ENCODE results near the gene TJP2. TPM values are rescaled to one million over a fixed set of nuclear protein-coding genes. Genes with fewer than 3 reads are reported as not detected.

Gene TJP2
- total RNA-seq, 2 donors from 2014 or later: 21.1 to 30.2 TPM

- peaks cover 39% of the 10 kb centered on the region for H3K4me1 Mint-ChIP-seq
- no peaks in the 10 kb centered on the region for H3K9me3 ChIP-seq (ENCODE audit: control insufficient read depth, low read length, poor library complexity, severe bottlenecking)
- peaks cover 11% of the 10 kb centered on the region for H3K27me3 Mint-ChIP-seq
- H3K4me3 Mint-ChIP-seq: no peak overlapping the region
- ATAC-seq: no peak
- DNase-seq: no peak
- no peak overlapping the region for H3K27ac Mint-ChIP-seq
- H3K36me3 Mint-ChIP-seq (ENCODE audit: low read depth): peaks cover 6% of the 10 kb centered on the region
Measured at GRCh38 chr9:69171517-69171916, 2.6 kb upstream of the TJP2 start.

DNA sequence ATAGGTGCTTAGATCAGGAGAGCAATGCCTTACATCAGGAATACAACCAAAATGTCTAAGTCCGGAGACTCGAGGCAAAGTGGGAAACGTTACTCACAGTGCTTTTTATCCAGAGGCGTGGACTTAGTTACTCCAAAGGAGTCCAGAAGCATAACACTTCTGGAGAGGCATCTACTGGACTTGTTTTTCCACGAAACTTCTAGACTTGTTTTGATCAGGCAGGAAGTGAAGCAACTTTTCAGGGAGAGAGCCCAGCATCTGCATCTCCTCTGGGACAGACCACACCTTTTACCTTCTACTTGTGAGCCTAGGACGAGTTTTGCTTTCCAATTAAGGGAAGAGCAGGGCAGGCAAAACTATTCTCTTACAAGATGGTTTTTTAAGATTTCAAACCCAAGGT, 1.2 kb upstream of the TJP2 start:
- peaks cover 6% of the 10 kb centered on the region for H3K36me3 Mint-ChIP-seq (ENCODE audit: low read depth)
- H3K4me3 Mint-ChIP-seq: peak overlapping the region; percentile 85
- H3K27ac Mint-ChIP-seq: no peak overlapping the region
- peaks cover 11% of the 10 kb centered on the region for H3K27me3 Mint-ChIP-seq
- H3K9me3 ChIP-seq (ENCODE audit: control insufficient read depth, low read length, poor library complexity, severe bottlenecking): no peaks in the 10 kb centered on the region
- ATAC-seq (no peak), DNase-seq (no peak)
- H3K4me1 Mint-ChIP-seq: peaks cover 42% of the 10 kb centered on the region

- H3K27ac Mint-ChIP-seq: no peak overlapping the region
- H3K27me3 Mint-ChIP-seq: peaks cover 11% of the 10 kb centered on the region
Measured at GRCh38 chr9:69173497-69173890, 583 bp upstream of the TJP2 start.

GRCh38 chr9:69174616-69175463, 763 bp downstream of the TJP2 start:
- peak; percentile 56 for ATAC-seq
- H3K27me3 Mint-ChIP-seq: peaks cover 11% of the 10 kb centered on the region
- H3K27ac Mint-ChIP-seq: peak overlapping the region; percentile 37
- H3K36me3 Mint-ChIP-seq (ENCODE audit: low read depth): peaks cover 6% of the 10 kb centered on the region
- H3K4me1 Mint-ChIP-seq: peaks cover 40% of the 10 kb centered on the region
- DNase-seq: peak; percentile 8 to 16 (median 14)
- H3K9me3 ChIP-seq (ENCODE audit: control insufficient read depth, low read length, poor library complexity, severe bottlenecking): no peaks in the 10 kb centered on the region
- H3K4me3 Mint-ChIP-seq: peak overlapping the region; percentile 90

More at GRCh38 chr9:69173497-69173890, 583 bp upstream of the TJP2 start:
- no peaks in the 10 kb centered on the region for H3K9me3 ChIP-seq (ENCODE audit: control insufficient read depth, low read length, poor library complexity, severe bottlenecking)
- H3K4me1 Mint-ChIP-seq: peaks cover 41% of the 10 kb centered on the region
- no peak for ATAC-seq
- DNase-seq: no peak
- H3K4me3 Mint-ChIP-seq: peak overlapping the region; percentile 85
- peaks cover 6% of the 10 kb centered on the region for H3K36me3 Mint-ChIP-seq (ENCODE audit: low read depth)

GRCh38 chr9:69175486-69175885, 1.4 kb downstream of the TJP2 start:
- Mint-ChIP-seq H3K36me3 (ENCODE audit: low read depth) (peaks cover 6% of the 10 kb centered on the region), H3K4me3 (peak overlapping the region; percentile 90), H3K27me3 (peaks cover 10% of the 10 kb centered on the region), H3K27ac (peak overlapping the region; percentile 37), H3K4me1 (peaks cover 47% of the 10 kb centered on the region)
- DNase-seq (no peak), ATAC-seq (peak; percentile 5)
- H3K9me3 ChIP-seq (ENCODE audit: control insufficient read depth, low read length, poor library complexity, severe bottlenecking): no peaks in the 10 kb centered on the region

DNA sequence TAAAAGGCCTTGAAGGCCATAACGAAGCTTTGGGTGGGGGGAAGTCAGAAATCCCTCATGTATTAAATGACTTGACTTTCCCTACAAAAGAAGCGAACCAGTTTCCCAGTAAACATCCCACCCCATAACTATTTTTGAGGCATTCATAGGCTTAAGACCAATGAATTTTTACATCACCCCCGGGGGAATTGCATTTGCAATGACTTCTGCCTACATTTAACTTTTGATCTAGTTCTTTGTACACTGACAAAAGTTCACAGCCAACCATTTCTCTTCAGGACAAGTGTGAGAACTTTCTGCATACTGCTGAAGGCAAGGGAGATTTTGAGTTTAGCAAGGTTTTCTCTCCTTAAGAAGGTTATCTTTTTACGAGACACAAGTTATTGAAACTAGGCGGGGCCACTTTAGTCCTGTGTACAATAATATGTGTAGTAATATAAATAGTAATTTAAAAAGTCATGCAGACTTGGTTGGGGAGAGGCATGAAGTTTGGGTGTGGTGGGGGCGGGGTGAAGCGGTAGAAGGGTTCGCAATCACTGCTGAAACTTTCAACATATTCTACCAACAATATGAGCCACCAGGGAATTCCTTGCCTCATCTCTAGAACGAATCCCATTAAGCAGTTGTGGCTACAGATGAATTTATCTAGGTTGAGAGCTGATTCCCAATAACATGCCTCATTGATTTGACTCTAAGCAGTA, 2.5 kb downstream of the TJP2 start:
- peak overlapping the region; percentile 1 for H3K4me3 Mint-ChIP-seq
- no peaks in the 10 kb centered on the region for H3K27me3 Mint-ChIP-seq
- peaks cover 47% of the 10 kb centered on the region for H3K4me1 Mint-ChIP-seq
- no peaks in the 10 kb centered on the region for H3K9me3 ChIP-seq (ENCODE audit: control insufficient read depth, low read length, poor library complexity, severe bottlenecking)
- no peak overlapping the region for H3K27ac Mint-ChIP-seq
- no peaks in the 10 kb centered on the region for H3K36me3 Mint-ChIP-seq (ENCODE audit: low read depth)
- ATAC-seq: no peak
- no peak for DNase-seq

- no peak overlapping the region for H3K27ac Mint-ChIP-seq
- no peak overlapping the region for H3K4me3 Mint-ChIP-seq
- H3K9me3 ChIP-seq (ENCODE audit: control insufficient read depth, low read length, poor library complexity, severe bottlenecking): no peaks in the 10 kb centered on the region
- no peaks in the 10 kb centered on the region for H3K36me3 Mint-ChIP-seq (ENCODE audit: low read depth)
- H3K4me1 Mint-ChIP-seq: peaks cover 48% of the 10 kb centered on the region
- no peaks in the 10 kb centered on the region for H3K27me3 Mint-ChIP-seq
- DNase-seq (no peak), ATAC-seq (peak; percentile 35)
Measured at GRCh38 chr9:69178583-69179011, 4.5 kb downstream of the TJP2 start.

DNA sequence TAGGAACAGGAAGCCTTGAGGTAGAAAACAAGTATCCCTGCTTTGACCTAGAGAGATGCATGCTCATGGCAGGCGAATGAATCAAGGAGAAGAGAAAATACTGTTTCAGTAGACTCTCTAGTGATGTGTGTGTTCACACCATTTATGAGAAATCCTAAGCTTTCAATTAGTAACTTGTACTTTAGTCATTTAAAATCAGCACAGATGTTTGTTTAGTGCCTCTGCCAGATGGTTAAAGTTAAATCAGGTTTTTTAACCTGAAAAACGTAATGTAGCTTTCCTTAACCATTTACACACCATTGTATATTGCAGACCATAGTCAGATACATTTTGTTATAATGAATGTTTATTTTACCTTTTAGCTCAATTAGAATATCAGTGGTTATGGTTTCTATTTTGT, 5.0 kb downstream of the TJP2 start:
- no peaks in the 10 kb centered on the region for H3K9me3 ChIP-seq (ENCODE audit: control insufficient read depth, low read length, poor library complexity, severe bottlenecking)
- no peak overlapping the region for H3K4me3 Mint-ChIP-seq
- no peaks in the 10 kb centered on the region for H3K36me3 Mint-ChIP-seq (ENCODE audit: low read depth)
- no peak overlapping the region for H3K27ac Mint-ChIP-seq
- no peaks in the 10 kb centered on the region for H3K27me3 Mint-ChIP-seq
- peaks cover 47% of the 10 kb centered on the region for H3K4me1 Mint-ChIP-seq
- DNase-seq: no peak
- ATAC-seq: no peak

- Mint-ChIP-seq H3K27ac (peak overlapping the region; percentile 81), H3K4me1 (peaks cover 37% of the 10 kb centered on the region), H3K27me3 (no peaks in the 10 kb centered on the region), H3K36me3 (ENCODE audit: low read depth) (no peaks in the 10 kb centered on the region), H3K4me3 (peak overlapping the region; percentile 25)
- no peaks in the 10 kb centered on the region for H3K9me3 ChIP-seq (ENCODE audit: control insufficient read depth, low read length, poor library complexity, severe bottlenecking)
- ATAC-seq (no peak), DNase-seq (no peak)
Measured at GRCh38 chr9:69180200-69180599, 6.1 kb downstream of the TJP2 start.

GRCh38 chr9:69180670-69181069, 6.6 kb downstream of the TJP2 start:
- Mint-ChIP-seq H3K4me3 (peak overlapping the region; percentile 25), H3K36me3 (ENCODE audit: low read depth) (no peaks in the 10 kb centered on the region), H3K27ac (peak overlapping the region; percentile 81), H3K4me1 (peaks cover 34% of the 10 kb centered on the region), H3K27me3 (no peaks in the 10 kb centered on the region)
- DNase-seq (peak in 1 of 3 donors; percentile 15), ATAC-seq (peak; percentile 93)
- H3K9me3 ChIP-seq (ENCODE audit: control insufficient read depth, low read length, poor library complexity, severe bottlenecking): no peaks in the 10 kb centered on the region

GRCh38 chr9:69181908-69182353, 7.9 kb downstream of the TJP2 start:
- Mint-ChIP-seq H3K4me1 (peaks cover 29% of the 10 kb centered on the region), H3K36me3 (ENCODE audit: low read depth) (no peaks in the 10 kb centered on the region), H3K4me3 (peak overlapping the region; percentile 43), H3K27me3 (no peaks in the 10 kb centered on the region), H3K27ac (peak overlapping the region; percentile 79)
- ATAC-seq (no peak), DNase-seq (no peak)
- H3K9me3 ChIP-seq (ENCODE audit: control insufficient read depth, low read length, poor library complexity, severe bottlenecking): no peaks in the 10 kb centered on the region

DNA sequence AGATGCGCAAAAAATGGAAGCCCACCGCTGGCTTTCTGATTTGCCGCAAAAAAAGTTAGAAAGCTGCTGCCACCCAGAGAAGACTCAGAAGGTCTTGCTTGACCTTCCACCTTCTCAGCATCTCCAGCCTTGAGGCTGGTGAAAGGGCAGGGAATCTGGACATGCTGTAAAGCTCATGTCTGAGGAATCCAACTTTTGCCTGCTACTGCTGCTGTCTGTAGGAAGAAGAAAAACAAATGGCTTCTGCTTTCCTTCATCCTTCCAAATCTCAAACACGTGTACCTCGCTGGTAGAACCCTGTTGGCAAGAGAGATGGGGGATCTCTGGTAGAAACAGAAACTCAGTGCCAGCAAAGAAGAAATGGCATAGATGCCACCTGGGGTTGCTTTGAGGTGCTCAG, 10.2 kb downstream of the TJP2 start:
- Mint-ChIP-seq H3K4me1 (peaks cover 22% of the 10 kb centered on the region), H3K27ac (no peak overlapping the region), H3K36me3 (ENCODE audit: low read depth) (no peaks in the 10 kb centered on the region), H3K27me3 (no peaks in the 10 kb centered on the region), H3K4me3 (no peak overlapping the region)
- ATAC-seq: no peak
- no peak for DNase-seq
- no peaks in the 10 kb centered on the region for H3K9me3 ChIP-seq (ENCODE audit: control insufficient read depth, low read length, poor library complexity, severe bottlenecking)

- no peaks in the 10 kb centered on the region for H3K9me3 ChIP-seq (ENCODE audit: control insufficient read depth, low read length, poor library complexity, severe bottlenecking)
- Mint-ChIP-seq H3K4me3 (no peak overlapping the region), H3K27ac (peak overlapping the region; percentile 27), H3K36me3 (ENCODE audit: low read depth) (no peaks in the 10 kb centered on the region), H3K27me3 (no peaks in the 10 kb centered on the region), H3K4me1 (peaks cover 11% of the 10 kb centered on the region)
- DNase-seq (no peak), ATAC-seq (no peak)
Measured at GRCh38 chr9:69186841-69187611, 12.9 kb downstream of the TJP2 start.
